Sciatic nerve (tissue), 2 donors: Measurements from ENCODE around the gene HOXA10. TPM values are rescaled to one million over a fixed set of nuclear protein-coding genes. Genes with fewer than 3 reads are reported as not detected.
A peak's percentile ranks its signal among the peaks of the same experiment; 100 is the strongest.

Source experiments
- ATAC-seq: fragments of 200-7000 bp; cut with Tn5 transposase; one replicate; pipeline ENCODE4 v1.9.1; 2020; ENCODE audit warnings: mild to moderate bottlenecking, moderate library complexity
- DNase-seq: peaks from one replicate; pipeline ENCODE4 v3.0.0-alpha.2; 2020; ENCODE audit warnings: low spot score
- intact Hi-C: fragments of 100-400 bp; cut with DNase I; formaldehyde crosslinking; loops from one replicate; pipeline ENCODE4 v1.14.2; 2022
- total RNA-seq: library from RNA; stranded (reverse); fragmentation: NEBNext Ultra II Directional; extraction: Animal tissue kit (Norgen Biotek cat#: 25700); gene quantifications from one replicate; pipeline ENCODE4 v1.2.1, GENCODE V29; 2021
- donor health status: DM: no; HTN: no; CAD: no.
- donor health status: DM: no; HTN: no; CAD: no.

Gene HOXA10
- total RNA-seq, 1 donor from 2014 or later, result 11.2 TPM

DNA sequence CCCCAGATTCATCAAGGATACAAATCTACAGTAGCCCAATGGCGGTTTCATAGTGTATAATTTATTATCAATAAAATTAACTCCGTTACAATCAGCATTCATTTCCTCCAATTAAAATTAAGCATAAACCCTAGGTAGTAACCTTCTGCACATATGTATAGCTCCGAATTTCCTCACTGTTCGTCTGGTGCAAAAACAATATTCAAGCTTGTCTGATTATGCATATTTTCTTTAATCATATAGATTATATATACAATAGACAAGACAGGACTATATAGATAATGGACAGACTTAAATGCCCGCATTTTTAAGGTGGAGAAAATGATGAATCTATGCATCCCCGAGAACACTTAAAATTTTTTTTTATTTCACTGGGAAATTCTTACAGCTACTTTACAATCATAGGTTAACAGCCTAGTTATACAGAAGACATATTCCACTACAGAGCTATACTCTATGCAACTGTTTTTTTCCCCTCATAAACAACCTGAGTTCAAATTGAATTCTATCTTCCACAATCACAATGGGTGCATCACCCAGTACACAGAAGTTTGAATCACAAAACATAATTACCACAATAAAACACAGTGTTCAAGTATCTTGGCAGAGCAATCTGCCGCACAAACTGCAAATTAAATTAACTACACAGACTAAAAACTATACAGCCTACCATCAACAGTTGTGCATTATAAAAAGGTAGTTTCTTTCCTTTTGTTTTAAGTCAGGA, 11.4 kb downstream of the HOXA10 start:
- ATAC-seq (no peak), DNase-seq (no peak)
- intact Hi-C loops, result no loop called here

- intact Hi-C loops, result no loop called here
- ATAC-seq, result no peak
- peak; percentile 67 for DNase-seq
These were observed 12.2 kb downstream of the HOXA10 start for GRCh38 chr7:27161721-27162560.

DNA sequence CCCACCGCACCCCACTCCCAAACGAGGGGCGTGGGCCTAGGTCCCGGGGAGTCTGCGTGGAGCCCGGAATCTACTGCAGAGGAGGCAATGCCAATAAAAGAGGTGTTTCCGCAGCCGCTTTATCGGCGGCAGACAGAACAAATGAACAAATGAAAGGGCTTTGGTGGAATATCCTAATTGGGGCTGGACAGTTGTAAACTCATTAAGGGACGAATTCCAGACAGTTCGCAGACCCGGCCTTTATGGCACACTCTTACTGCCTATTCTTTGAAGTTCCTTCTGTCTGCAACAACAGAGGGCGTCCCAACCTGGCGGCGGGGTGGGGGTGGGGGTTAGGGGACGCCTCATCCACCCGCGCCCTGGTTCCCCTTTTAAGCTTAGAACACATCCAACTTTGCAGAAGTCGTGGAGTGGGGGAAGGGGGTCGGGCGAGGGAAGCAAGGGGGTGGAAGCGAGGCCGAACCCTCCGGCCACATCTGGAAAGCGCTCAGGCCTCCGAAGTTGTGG, 12.9 kb downstream of the HOXA10 start:
- ATAC-seq (no peak), DNase-seq (peak; percentile 75)
- intact Hi-C loops, result no loop called here

DNA sequence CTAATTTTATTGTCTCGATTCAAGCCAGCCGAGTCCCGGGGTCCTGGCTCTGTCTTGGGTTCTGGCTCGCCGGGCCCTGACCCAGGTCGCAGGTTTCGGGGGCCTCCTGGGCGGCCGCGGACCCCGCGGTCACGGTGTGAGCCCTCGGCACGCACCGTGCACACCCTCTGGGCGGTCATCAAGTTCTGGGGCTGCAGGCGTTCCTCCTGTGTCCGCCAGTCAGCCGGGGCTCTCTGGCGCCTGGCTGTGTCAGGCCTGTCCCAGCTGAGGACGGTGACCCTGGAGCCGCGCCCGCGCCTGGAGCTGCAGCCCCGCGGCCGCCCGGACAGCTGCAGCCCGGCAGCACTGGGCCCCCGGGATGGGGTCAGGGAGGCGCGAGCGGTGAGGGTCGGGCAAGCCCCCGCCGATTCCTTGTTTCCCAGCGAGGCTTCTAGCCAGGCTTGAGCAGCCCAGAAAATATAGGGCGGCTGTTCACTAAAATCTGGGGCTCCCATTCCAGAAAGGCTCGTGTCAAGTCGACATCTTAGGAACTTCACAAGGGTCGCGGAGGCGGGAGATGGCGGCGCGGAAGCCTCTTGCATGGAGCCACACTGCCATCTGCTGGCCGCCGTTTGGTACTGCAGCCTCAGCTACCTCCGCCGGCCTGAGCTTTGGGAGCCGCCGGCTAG, 13.4 kb downstream of the HOXA10 start:
- DNase-seq, result peak; percentile 94
- peak; percentile 60 for ATAC-seq
- intact Hi-C loops, result no loop called here

DNA sequence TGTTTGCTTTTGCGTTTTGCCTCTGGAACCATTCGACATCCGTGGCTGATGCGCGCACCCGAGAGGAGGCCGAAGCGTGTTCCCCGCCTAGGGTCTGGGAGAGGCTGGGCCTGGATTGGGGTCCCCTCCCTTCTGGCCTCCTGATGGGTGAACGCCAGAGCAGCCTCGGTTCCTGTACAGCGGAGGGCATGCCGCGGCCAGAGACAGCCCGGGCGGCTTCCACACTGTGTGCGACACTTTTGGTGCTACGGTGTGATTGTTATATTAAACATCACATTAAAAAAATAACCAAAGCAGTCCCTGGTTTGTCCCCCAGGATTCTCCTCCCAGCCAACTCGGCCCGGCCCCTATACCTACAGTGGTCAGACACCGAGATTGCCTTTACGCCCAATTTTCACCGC, 14.0 kb downstream of the HOXA10 start:
- intact Hi-C loops, result no loop called here
- ATAC-seq (no peak), DNase-seq (peak; percentile 61)

- ATAC-seq (no peak), DNase-seq (no peak)
- intact Hi-C loops, result loop anchor here (10.0 kb wide), 1 partner anchor 785 kb away; no protein-coding TSS in a partner anchor
These were observed 14.6 kb downstream of the HOXA10 start for GRCh38 chr7:27159266-27160144.

- intact Hi-C loops, result loop anchor here (10.0 kb wide), 1 partner anchor 784 kb away; no protein-coding TSS in a partner anchor
- DNase-seq (peak; percentile 55), ATAC-seq (no peak)
These were observed 15.5 kb downstream of the HOXA10 start for GRCh38 chr7:27158436-27159265.

- peak; percentile 55 for DNase-seq
- intact Hi-C loops, result loop anchor here (10.0 kb wide), 1 partner anchor 783 kb away; no protein-coding TSS in a partner anchor
- ATAC-seq, result no peak
These were observed 16.3 kb downstream of the HOXA10 start for GRCh38 chr7:27157702-27158431.

DNA sequence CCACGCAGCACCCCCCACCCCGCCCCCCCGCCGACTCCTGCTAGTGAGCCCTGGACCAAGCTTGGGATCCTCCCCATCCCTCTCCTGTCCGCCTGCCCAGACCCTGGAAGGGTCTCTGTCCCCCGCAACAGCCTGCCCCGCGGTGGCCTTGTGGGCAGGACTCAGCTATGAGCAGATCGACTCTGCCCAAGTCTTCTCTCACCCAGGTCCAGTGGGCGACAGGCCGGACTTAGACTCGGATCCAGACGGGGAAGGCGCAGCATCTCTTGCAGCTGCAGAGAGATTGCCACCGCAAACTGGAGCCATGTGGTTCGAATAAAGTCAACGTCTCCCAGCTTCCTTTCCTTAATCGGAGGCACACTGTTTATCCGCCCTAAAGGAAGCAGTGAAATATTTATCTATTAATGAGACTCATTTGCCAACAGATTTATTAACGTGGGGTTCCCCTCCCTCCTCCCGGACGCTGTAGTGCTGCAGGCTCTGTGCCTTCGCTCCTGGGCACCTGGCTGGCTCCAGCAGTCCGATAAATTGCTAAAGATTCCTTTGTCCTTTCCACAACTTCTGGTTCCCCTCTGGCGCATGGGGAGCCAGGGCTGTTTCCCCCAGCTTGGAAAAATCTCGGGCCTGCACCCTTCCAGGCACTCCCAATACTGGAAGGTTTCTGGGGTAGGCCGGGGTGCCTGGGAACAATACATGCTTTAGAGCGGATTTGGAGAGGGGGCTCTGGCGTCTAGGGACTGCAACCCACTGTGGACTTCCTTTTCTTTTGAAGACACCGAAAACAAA, 17.0 kb downstream of the HOXA10 start:
- intact Hi-C loops, result loop anchor here (10.0 kb wide), 1 partner anchor 782 kb away; no protein-coding TSS in a partner anchor
- DNase-seq (peak; percentile 70), ATAC-seq (no peak)

- intact Hi-C loops, result loop anchor here (10.0 kb wide), 1 partner anchor 782 kb away; no protein-coding TSS in a partner anchor
- peak; percentile 91 for DNase-seq
- peak; percentile 73 for ATAC-seq
These were observed 17.6 kb downstream of the HOXA10 start, which contains the start of gene HOXA7 for GRCh38 chr7:27156508-27156898. TSS of gene HOXA7 (minus strand) at chr7:27156675. CDS start at chr7:27156545, 130 bp downstream.

DNA sequence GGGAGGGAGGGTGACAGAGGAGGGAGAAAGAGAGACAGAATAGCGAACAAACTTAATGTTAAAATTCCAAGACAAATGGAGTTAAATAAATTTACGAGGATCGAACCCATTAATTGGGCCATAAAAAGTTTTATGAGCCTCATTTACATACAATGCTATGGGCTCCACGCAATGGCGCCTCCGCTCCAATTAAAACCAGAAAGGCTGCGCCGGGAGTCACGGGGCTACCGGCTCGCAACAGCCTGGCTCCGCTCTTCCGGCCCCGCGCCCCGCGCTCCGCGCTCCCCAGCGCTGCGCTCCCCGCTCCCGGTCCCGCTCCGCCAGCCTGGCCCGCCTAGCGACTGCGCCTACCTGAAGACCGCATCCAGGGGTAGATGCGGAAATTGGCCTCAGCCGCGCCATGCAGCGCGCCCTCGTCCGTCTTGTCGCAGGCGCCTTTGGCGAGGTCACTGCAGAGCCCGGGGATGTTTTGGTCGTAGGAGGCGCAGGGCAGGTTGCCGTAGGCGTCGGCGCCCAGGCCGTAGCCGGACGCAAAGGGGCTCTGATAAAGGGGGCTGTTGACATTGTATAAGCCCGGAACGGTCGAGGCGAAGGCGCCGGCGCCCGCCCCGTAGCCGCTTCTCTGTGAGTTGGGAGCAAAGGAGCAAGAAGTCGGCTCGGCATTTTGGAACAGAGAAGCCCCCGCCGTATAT, 18.2 kb downstream of the HOXA10 start:
- ATAC-seq, result peak; percentile 8
- peak; percentile 66 for DNase-seq
- intact Hi-C loops, result loop anchor here (10.0 kb wide), 1 partner anchor 781 kb away; no protein-coding TSS in a partner anchor

DNA sequence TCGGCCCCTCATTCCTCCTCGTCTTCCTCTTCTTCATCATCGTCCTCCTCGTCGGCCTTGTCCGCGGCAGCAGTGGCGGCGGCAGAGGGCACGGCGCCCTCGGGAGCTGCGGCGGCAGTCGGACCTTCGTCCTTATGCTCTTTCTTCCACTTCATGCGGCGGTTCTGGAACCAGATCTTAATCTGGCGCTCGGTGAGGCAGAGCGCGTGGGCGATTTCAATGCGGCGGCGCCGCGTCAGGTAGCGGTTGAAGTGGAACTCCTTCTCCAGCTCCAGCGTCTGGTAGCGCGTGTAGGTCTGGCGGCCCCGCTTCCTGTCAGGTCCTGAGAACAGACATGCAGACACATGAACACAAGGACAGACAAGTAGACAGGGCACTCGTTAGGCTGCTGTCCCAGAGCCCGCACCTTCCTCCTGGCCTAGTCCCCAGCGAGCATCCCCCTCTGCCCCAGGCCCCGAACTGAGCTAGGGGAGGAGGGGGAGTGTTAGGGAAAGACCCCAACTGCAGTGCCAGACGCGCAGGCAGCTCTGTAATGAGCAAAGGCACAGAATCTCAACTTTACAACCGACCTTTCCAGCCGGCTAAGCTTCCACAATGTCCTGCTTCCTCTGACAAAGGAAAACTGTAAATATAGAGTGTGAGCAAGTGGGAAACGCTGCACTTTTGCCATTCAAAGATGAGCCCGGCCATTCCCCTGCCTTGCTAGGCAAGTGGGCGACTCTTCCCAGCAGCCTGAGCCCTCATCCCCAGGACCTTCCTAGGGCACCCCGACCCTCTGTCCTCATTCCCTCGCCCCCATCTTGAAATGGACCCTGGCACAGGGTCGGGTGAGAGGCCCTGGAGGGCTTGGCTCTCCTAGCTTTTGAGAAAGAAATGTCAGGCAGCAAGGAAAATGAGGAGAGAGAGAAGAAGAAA, 19.0 kb downstream of the HOXA10 start:
- ATAC-seq (no peak), DNase-seq (peak; percentile 67)
- intact Hi-C loops, result loop anchor here (10.0 kb wide), 1 partner anchor 780 kb away; no protein-coding TSS in a partner anchor

DNA sequence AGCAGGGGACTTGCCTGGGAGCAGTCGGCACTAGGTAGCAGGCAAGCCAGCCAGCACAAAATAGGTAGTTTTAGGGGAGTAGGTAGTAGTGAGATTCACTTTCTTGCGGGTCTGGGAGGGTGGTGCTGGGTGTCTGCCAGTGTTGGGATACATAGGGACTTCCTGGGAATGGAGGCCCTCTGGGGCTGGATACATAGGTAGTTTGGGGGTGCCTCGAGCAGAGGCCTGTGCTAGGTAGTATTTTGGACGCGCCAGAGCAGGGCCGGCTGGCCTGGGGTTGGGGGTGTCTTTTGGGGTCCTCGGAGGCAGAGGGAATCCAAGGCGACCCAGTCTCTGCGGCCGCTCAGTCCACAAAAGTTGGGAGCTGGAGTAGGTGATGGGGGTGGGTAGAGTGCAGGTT, 19.8 kb downstream of the HOXA10 start:
- no peak for ATAC-seq
- intact Hi-C loops, result loop anchor here (10.0 kb wide), 1 partner anchor 780 kb away; no protein-coding TSS in a partner anchor
- DNase-seq, result peak; percentile 56

- intact Hi-C loops, result loop anchor here (10.0 kb wide), 1 partner anchor 779 kb away; no protein-coding TSS in a partner anchor
- no peak for DNase-seq
- ATAC-seq, result no peak
These were observed 20.6 kb downstream of the HOXA10 start for GRCh38 chr7:27153526-27153925.
